ENCODE data around the gene GPR162.
"Not testable (repeated sequence)": the region's sequence is repeated elsewhere in the genome, so short reads cannot be mapped to it uniquely, and the experiment has no call there.

The GPR162 gene

GRCh38 chr12:6863586-6864321 lies 42.1 kb downstream of the GPR162 start:
- intact Hi-C loops (cut with DNase I) = no loop called here
- DNase-seq = no peak

DNA sequence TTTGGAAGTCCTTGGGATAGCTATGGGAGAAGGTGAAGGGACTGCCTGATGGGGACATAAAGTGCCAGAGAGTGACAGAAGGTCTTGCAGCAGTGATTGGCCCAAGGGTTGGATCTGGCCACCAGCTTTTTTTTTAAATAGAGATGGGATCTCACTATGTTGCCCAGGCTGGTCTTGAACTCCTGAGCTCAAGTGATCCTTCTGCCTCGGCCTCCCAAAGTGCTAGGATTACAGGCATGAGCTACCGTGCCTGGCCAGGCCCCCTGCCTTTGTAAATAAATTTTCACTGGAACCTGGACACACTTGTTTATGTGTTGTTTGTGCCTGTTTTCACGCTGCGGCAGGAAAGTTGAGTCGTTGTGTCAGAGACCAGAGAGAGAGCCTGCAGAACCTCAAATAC lies 43.7 kb downstream of the GPR162 start:
- intact Hi-C loops (cut with DNase I); DNase-seq: not testable (repeated sequence)

GRCh38 chr12:6866163-6866919 lies 44.7 kb downstream of the GPR162 start:
- DNase-seq = no peak
- intact Hi-C loops (cut with DNase I) = no loop called here

- intact Hi-C loops (cut with DNase I) = no loop called here
- DNase-seq = peak in 10 of 42 donors; percentile 19 to 59 (median 41)
Observed at GRCh38 chr12:6866920-6867412, 45.3 kb downstream of the GPR162 start.

GRCh38 chr12:6867413-6868210 lies 46.0 kb downstream of the GPR162 start, which contains the start of gene TPI1:
TPI1 (plus strand) TSS chr12:6867531; CDS start chr12:6867567, 36 bp downstream.
- intact Hi-C loops (cut with DNase I) = no loop called here
- DNase-seq = peak; percentile 64 to 96 (median 90)

DNA sequence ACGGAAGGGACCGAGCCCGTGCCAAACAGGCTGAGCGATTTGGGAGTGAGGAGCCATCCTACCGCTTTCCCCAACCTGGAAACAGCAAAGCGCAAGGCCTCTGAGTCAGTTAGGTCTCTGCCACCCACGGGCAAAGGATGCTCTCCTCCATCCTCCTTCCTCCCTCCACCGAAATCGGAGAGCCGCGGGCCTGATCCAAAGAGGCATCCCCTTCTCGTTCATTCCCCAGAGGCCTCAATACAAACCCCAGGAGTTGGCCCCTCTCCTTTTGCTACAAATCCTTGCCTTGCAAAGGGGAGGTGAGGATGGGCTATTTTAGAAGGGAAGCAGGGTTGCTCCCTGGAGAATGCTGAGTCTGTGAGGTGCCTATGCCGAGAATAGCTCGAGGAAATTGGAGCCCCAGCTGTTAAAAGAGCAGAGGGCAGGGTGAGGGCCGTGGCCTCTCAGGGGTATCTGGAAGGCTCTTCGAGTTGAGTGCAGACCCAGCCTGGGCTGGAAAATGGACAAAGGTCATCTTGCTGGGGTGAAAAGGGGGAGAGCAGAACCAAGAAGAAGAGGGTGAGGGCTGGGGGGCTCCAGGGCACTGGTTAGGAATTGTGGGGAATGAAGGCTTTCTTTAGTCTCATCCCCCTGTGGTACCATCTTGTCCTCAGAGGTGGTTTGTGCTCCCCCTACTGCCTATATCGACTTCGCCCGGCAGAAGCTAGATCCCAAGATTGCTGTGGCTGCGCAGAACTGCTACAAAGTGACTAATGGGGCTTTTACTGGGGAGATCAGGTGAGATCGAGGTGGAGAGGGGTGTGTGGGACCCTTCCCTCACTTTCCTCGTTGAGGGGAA lies 46.8 kb downstream of the GPR162 start:
- intact Hi-C loops (cut with DNase I) = no loop called here
- peak in 9 of 42 donors; percentile 17 to 78 (median 31) for DNase-seq

GRCh38 chr12:6869049-6870021 lies 47.7 kb downstream of the GPR162 start:
- intact Hi-C loops (cut with DNase I) = no loop called here
- DNase-seq = peak; percentile 53 to 94 (median 85)

DNA sequence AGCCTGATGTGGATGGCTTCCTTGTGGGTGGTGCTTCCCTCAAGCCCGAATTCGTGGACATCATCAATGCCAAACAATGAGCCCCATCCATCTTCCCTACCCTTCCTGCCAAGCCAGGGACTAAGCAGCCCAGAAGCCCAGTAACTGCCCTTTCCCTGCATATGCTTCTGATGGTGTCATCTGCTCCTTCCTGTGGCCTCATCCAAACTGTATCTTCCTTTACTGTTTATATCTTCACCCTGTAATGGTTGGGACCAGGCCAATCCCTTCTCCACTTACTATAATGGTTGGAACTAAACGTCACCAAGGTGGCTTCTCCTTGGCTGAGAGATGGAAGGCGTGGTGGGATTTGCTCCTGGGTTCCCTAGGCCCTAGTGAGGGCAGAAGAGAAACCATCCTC lies 48.7 kb downstream of the GPR162 start:
- intact Hi-C loops (cut with DNase I) = not testable (repeated sequence)
- peak in 1 of 42 donors; percentile 21 for DNase-seq

DNA sequence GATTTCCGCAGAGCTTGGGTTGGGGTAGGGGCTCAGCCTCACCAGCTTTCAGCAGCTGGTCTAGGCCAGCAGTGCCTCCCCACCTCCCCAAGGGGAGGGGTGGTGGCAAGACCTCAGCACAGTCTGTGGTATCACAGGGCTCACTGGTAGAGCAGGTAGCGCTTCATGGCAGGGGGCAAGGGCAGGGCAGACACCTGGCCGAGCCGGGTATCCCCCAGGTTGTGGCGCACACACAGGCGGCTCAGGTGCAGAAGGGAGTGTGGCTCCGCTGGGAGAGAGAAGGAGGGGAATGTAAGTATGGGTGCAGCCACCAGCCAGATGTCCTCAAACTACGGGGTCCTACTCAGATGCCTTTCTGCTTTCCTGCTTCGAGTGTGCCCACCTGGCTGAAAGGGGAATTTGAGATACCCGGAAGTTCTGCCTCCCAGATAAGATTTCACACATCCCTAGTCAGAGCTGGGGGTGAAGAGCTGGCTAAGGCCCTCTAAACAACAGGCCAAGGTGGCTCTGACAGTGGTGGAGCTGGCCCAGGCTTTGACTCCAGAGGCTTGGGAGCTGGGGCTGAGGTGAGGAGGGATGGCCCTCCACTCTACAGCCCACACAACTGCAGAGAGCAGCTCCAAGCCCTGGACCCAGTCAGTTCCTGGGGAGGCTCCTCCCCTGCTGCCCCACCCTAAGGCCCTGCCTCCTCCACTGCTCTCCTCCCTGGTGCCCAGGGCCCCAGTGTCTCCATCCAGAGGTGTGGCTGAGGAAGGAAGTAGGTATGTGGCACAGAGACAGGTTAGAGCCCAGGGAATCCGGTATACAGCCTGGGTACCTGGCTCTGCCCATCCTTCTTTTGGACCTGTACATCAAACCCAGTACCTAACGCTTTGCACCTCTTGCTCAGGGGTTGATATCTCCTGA lies 49.7 kb downstream of the GPR162 start:
- DNase-seq = no peak
- intact Hi-C loops (cut with DNase I) = no loop called here

DNA sequence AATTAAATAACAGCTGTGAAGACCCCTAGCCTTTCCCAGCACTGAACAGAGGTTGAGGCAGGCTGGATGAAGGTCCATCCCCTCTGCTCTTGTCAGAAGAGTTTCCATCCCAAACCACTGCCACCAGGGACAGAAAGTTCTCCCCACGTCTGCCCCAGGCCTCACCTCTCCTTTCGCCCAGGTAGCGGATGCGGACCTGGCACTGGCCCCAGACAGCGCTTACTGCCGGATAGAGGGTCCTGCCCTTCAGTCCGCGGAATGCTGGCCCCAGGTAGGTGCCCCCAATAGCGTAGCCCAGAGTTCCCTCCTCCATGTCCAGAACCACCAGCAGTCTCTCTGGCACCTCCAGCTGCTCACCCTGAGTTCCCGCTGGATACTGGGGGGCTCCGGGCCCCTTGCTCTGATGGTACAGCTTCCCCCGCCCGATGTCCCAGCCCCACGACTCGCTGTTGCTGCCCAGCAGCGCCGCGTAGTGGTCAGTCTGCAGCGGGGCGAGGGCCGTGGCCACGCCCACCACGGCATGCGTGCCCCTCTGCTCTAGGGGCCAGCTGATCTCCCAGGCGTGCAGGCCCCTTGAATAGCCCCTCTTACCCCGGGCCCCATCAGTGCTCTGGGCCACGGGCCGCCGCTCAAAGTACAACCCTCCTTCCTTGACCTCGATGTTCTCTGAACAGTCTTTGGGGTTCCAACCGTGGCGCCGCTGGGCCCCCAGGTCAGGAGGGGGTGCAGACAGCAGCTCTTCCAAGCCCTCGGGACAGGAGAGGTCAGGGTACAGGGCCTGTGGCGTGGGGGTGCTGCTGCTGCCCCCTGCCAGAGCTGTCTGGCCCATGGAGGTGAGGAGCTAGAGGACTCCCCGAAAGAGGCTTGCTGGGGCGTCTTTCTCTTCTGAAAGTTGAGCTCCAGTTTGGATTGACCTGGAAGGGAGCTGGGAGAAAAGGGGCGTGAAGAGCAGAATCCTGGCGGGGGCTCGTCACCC lies 50.7 kb downstream of the GPR162 start:
- peak; percentile 65 to 92 (median 84) for DNase-seq
- intact Hi-C loops (cut with DNase I) = loop anchor here (2.0 kb wide), 1 partner anchor 18 kb away; no protein-coding TSS in a partner anchor

- intact Hi-C loops (cut with DNase I) = loop anchor here (2.0 kb wide), 1 partner anchor 17 kb away; no protein-coding TSS in a partner anchor
- DNase-seq = peak; percentile 85 to 98 (median 96)
Observed at GRCh38 chr12:6873094-6874014, 51.7 kb downstream of the GPR162 start, which contains the start of gene SPSB2. SPSB2 (minus strand) TSS chr12:6873303; CDS start chr12:6872901, 402 bp downstream.

GRCh38 chr12:6874015-6874368 lies 52.4 kb downstream of the GPR162 start:
- DNase-seq; intact Hi-C loops (cut with DNase I): not testable (repeated sequence)

Measured in head of caudate nucleus (tissue), 42 donors.